ENCODE results near the gene MGAT3.

DNA sequence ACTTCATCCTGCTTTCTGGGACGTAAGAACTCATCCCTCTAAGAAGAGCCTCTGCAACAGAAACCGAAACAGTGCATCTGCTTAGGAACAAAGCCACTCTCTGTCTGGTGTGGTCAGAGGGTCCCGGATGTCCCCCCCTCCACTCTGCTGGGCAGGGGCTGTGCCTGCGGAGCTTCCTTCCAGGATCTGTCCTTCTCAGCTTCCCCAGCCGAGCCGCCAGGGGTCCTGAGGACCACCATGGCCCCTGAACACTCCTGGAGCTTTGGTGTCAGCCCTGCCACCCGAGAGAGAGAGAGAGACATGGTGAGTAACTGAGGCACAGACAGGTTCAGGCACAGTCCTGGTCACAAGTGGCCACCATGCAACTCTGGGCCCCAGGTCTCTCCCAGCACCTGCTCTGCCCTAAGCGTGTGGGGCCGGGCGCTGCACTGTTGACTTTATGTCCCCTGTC is 24.4 kb upstream of the MGAT3 start:
- TF ChIP-seq FOXA1 (IDR thresholded peaks at IDR 0.05) (no peak), LEF1 (IDR thresholded peaks at IDR 0.05; ENCODE audit: borderline replicate concordance) (no peak), FOXM1 (IDR thresholded peaks at IDR 0.05; ENCODE audit: borderline replicate concordance) (no peak), FOXK2 (IDR thresholded peaks at IDR 0.05) (no peak), ARNT (IDR thresholded peaks at IDR 0.05) (no peak), SP1 (IDR thresholded peaks at IDR 0.05) (no peak)
